HG02970 (cell line): ENCODE results near the gene IDS.
"Not testable (repeated sequence)": the region's sequence is repeated elsewhere in the genome, so short reads cannot be mapped to it uniquely, and the experiment has no call there.

Experiments used
- ATAC-seq: cut with Tn5 transposase; IDR thresholded peaks from one replicate; pipeline ENCODE4 v1.9.1; 2021; ENCODE audit warnings: mild to moderate bottlenecking, moderate library complexity, moderate number of reproducible peaks; ENCODE audit not compliant: unreplicated experiment, low FRiP score

The IDS gene

GRCh38 chrX:149528381-149528780 is 23.3 kb upstream of the IDS start:
- no peak for ATAC-seq

GRCh38 chrX:149527705-149528104 is 22.6 kb upstream of the IDS start:
- ATAC-seq, result no peak

- ATAC-seq, result not testable (repeated sequence)
These were observed 21.4 kb upstream of the IDS start for GRCh38 chrX:149526318-149527033.

GRCh38 chrX:149525903-149526302 is 20.8 kb upstream of the IDS start:
- peak; percentile 42 for ATAC-seq

- ATAC-seq, result peak; percentile 84
These were observed 20.3 kb upstream of the IDS start for GRCh38 chrX:149525389-149525788.

- ATAC-seq, result no peak
These were observed 17.8 kb upstream of the IDS start for GRCh38 chrX:149522916-149523315.

- no peak for ATAC-seq
These were observed 16.3 kb upstream of the IDS start for GRCh38 chrX:149521438-149521837.

- not testable (repeated sequence) for ATAC-seq
These were observed 15.7 kb upstream of the IDS start for GRCh38 chrX:149520636-149521277.

GRCh38 chrX:149518236-149518635 is 13.1 kb upstream of the IDS start:
- ATAC-seq, result no peak

GRCh38 chrX:149517308-149517707 is 12.2 kb upstream of the IDS start:
- ATAC-seq, result no peak

GRCh38 chrX:149516604-149517003 is 11.5 kb upstream of the IDS start:
- no peak for ATAC-seq

GRCh38 chrX:149515954-149516602 is 11.0 kb upstream of the IDS start:
- ATAC-seq, result no peak

- no peak for ATAC-seq
These were observed 8.8 kb upstream of the IDS start for GRCh38 chrX:149513825-149514428.

GRCh38 chrX:149512225-149512885 is 7.2 kb upstream of the IDS start:
- no peak for ATAC-seq

- ATAC-seq, result no peak
These were observed 6.0 kb upstream of the IDS start for GRCh38 chrX:149511081-149511480.

- ATAC-seq, result no peak
These were observed 5.3 kb upstream of the IDS start for GRCh38 chrX:149510386-149510785.

GRCh38 chrX:149508467-149508866 is 3.4 kb upstream of the IDS start:
- no peak for ATAC-seq

- ATAC-seq, result no peak
These were observed 1.2 kb upstream of the IDS start for GRCh38 chrX:149506349-149506748.

GRCh38 chrX:149505671-149506070 is 565 bp upstream of the IDS start:
- no peak for ATAC-seq

- ATAC-seq, result no peak
These were observed 736 bp downstream of the IDS start for GRCh38 chrX:149504226-149504914.
